ENCODE results near the gene DGCR8.

DGCR8 gene

GRCh38 chr22:20052309-20053259 lies 27.5 kb upstream of the DGCR8 start:
- no peak for DNase-seq (ENCODE audit: low spot score)

GRCh38 chr22:20053407-20054033 lies 26.5 kb upstream of the DGCR8 start:
- no peak for DNase-seq (ENCODE audit: low spot score)

GRCh38 chr22:20054034-20054427 lies 26.0 kb upstream of the DGCR8 start:
- DNase-seq (ENCODE audit: low spot score), result no peak

- DNase-seq (ENCODE audit: low spot score), result no peak
These were observed 25.6 kb upstream of the DGCR8 start for GRCh38 chr22:20054485-20054884.

- no peak for DNase-seq (ENCODE audit: low spot score)
These were observed 24.9 kb upstream of the DGCR8 start for GRCh38 chr22:20055144-20055543.

- no peak for DNase-seq (ENCODE audit: low spot score)
These were observed 24.4 kb upstream of the DGCR8 start for GRCh38 chr22:20055654-20056053.

- DNase-seq (ENCODE audit: low spot score), result no peak
These were observed 23.9 kb upstream of the DGCR8 start for GRCh38 chr22:20056161-20056560.

GRCh38 chr22:20056696-20057386 lies 23.2 kb upstream of the DGCR8 start:
- DNase-seq (ENCODE audit: low spot score), result no peak

GRCh38 chr22:20057596-20058268 lies 22.3 kb upstream of the DGCR8 start:
- no peak for DNase-seq (ENCODE audit: low spot score)

- DNase-seq (ENCODE audit: low spot score), result no peak
These were observed 20.9 kb upstream of the DGCR8 start for GRCh38 chr22:20058989-20059770.

- DNase-seq (ENCODE audit: low spot score), result no peak
These were observed 19.2 kb upstream of the DGCR8 start for GRCh38 chr22:20060700-20061480.

- no peak for DNase-seq (ENCODE audit: low spot score)
These were observed 18.6 kb upstream of the DGCR8 start for GRCh38 chr22:20061481-20061861.

- no peak for DNase-seq (ENCODE audit: low spot score)
These were observed 17.8 kb upstream of the DGCR8 start for GRCh38 chr22:20062043-20062765.

- DNase-seq (ENCODE audit: low spot score), result no peak
These were observed 17.3 kb upstream of the DGCR8 start for GRCh38 chr22:20062766-20063083.

- no peak for DNase-seq (ENCODE audit: low spot score)
These were observed 16.5 kb upstream of the DGCR8 start for GRCh38 chr22:20063271-20064139.

GRCh38 chr22:20064140-20064480 lies 15.9 kb upstream of the DGCR8 start:
- DNase-seq (ENCODE audit: low spot score), result no peak

- DNase-seq (ENCODE audit: low spot score), result no peak
These were observed 15.3 kb upstream of the DGCR8 start for GRCh38 chr22:20064545-20065262.

- DNase-seq (ENCODE audit: low spot score), result no peak
These were observed 14.0 kb upstream of the DGCR8 start for GRCh38 chr22:20065896-20066616.
